Measurements from ENCODE around the gene EEF1AKMT3.
"Not testable (repeated sequence)": the region's sequence is repeated elsewhere in the genome, so short reads cannot be mapped to it uniquely, and the experiment has no call there.

The EEF1AKMT3 gene

GRCh38 chr12:57811028-57811755 is 38.8 kb downstream of the EEF1AKMT3 start:
- Mint-ChIP-seq H3K27ac (no peak overlapping the region), H3K4me1 (no peaks in the 10 kb centered on the region), H3K9me3 (no peaks in the 10 kb centered on the region), H3K4me3 (no peak overlapping the region), H3K27me3 (no peaks in the 10 kb centered on the region), H3K36me3 (peaks cover 13% of the 10 kb centered on the region in 2 donors)
- DNase-seq (no peak), ATAC-seq (replicated peaks) (no peak)

- ATAC-seq (replicated peaks) (no peak), DNase-seq (no peak)
- Mint-ChIP-seq H3K27ac (no peak overlapping the region), H3K27me3 (no peaks in the 10 kb centered on the region), H3K36me3 (peaks cover 12 to 15% of the 10 kb centered on the region in 2 donors), H3K9me3 (no peaks in the 10 kb centered on the region), H3K4me1 (no peaks in the 10 kb centered on the region), H3K4me3 (no peak overlapping the region)
These were observed 40.9 kb downstream of the EEF1AKMT3 start for GRCh38 chr12:57813111-57813970.

DNA sequence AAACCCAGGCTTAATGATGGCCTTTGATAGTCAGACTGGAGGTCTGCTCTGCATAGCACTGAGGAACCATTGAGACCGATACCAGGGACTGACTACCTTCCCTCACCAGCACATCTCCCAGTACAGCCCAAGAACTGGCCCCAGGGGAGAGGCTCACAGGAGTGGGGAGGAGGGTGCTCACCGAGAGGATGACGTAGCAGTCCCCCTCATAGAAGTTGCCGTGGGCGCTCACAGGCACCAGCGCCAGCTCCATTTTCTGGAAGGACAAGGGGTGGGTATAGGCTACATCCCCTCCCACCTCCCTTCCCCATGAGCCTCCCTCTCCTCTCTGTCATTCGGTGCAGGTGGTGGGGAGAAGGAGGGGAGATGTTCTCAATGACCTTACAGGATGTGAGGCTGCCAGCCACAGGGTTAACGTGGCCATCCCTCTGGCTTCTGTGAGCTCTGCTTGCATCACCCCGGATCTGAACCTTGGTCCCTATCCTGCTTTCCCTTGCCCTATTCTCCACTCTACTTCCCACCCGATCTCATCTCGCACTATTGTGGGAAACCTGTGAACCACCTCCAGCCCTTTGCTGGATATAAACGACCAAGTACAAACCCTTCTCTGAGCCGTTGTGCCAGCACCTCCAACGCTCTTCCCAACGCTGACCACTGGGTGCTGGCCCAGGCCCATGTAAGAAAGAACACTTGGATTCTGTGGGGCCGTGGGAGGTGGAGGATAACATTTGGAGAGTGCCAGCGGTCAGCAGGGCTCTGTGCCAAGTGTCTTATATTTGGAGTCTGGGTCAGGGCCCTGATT is 41.8 kb downstream of the EEF1AKMT3 start:
- Mint-ChIP-seq H3K27ac (no peak overlapping the region), H3K4me1 (no peaks in the 10 kb centered on the region), H3K4me3 (no peak overlapping the region), H3K27me3 (no peaks in the 10 kb centered on the region), H3K9me3 (no peaks in the 10 kb centered on the region), H3K36me3 (peaks cover 20% of the 10 kb centered on the region in 2 donors)
- ATAC-seq (replicated peaks): no peak
- no peak for DNase-seq

- ATAC-seq (replicated peaks): no peak
- no peaks in the 10 kb centered on the region for H3K9me3 Mint-ChIP-seq
- H3K36me3 Mint-ChIP-seq: peaks cover 19 to 20% of the 10 kb centered on the region in 2 donors
- no peak for DNase-seq
- no peak overlapping the region for H3K4me3 Mint-ChIP-seq
- H3K27ac Mint-ChIP-seq: no peak overlapping the region
- H3K27me3 Mint-ChIP-seq: no peaks in the 10 kb centered on the region
- H3K4me1 Mint-ChIP-seq: no peaks in the 10 kb centered on the region
These were observed 43.0 kb downstream of the EEF1AKMT3 start for GRCh38 chr12:57815177-57816000.

GRCh38 chr12:57816001-57816854 is 43.8 kb downstream of the EEF1AKMT3 start:
- H3K27ac Mint-ChIP-seq: no peak overlapping the region

GRCh38 chr12:57816855-57817151 is 44.4 kb downstream of the EEF1AKMT3 start:
- Mint-ChIP-seq H3K4me1 (no peaks in the 10 kb centered on the region), H3K36me3 (peaks cover 20 to 21% of the 10 kb centered on the region in 2 donors), H3K27ac (no peak overlapping the region), H3K9me3 (no peaks in the 10 kb centered on the region), H3K27me3 (no peaks in the 10 kb centered on the region), H3K4me3 (no peak overlapping the region)
- no peak for DNase-seq
- ATAC-seq (replicated peaks): no peak

More at GRCh38 chr12:57816001-57816854, 43.8 kb downstream of the EEF1AKMT3 start:
- H3K36me3 Mint-ChIP-seq: peaks cover 19 to 25% of the 10 kb centered on the region in 2 donors
- H3K4me3 Mint-ChIP-seq: no peak overlapping the region
- ATAC-seq (replicated peaks) (no peak), DNase-seq (no peak)
- H3K27me3 Mint-ChIP-seq: no peaks in the 10 kb centered on the region
- no peaks in the 10 kb centered on the region for H3K4me1 Mint-ChIP-seq
- no peaks in the 10 kb centered on the region for H3K9me3 Mint-ChIP-seq

GRCh38 chr12:57817261-57817989 is 45.0 kb downstream of the EEF1AKMT3 start:
- no peaks in the 10 kb centered on the region for H3K9me3 Mint-ChIP-seq
- no peak for DNase-seq
- no peak overlapping the region for H3K4me3 Mint-ChIP-seq
- ATAC-seq (replicated peaks): no peak
- H3K36me3 Mint-ChIP-seq: peaks cover 19 to 22% of the 10 kb centered on the region in 2 donors
- peak overlapping the region; percentile 14 for H3K27ac Mint-ChIP-seq
- H3K27me3 Mint-ChIP-seq: no peaks in the 10 kb centered on the region
- H3K4me1 Mint-ChIP-seq: no peaks in the 10 kb centered on the region

- H3K27me3 Mint-ChIP-seq; H3K27ac Mint-ChIP-seq; H3K9me3 Mint-ChIP-seq; H3K4me3 Mint-ChIP-seq; DNase-seq; H3K4me1 Mint-ChIP-seq; ATAC-seq (replicated peaks): not testable (repeated sequence)
- H3K36me3 Mint-ChIP-seq: peaks cover 19 to 26% of the 10 kb centered on the region in 2 donors
These were observed 45.5 kb downstream of the EEF1AKMT3 start for GRCh38 chr12:57817990-57818331.

GRCh38 chr12:57820119-57820518 is 47.7 kb downstream of the EEF1AKMT3 start:
- not testable (repeated sequence) for H3K27me3 Mint-ChIP-seq; H3K4me3 Mint-ChIP-seq; H3K9me3 Mint-ChIP-seq; H3K27ac Mint-ChIP-seq; H3K4me1 Mint-ChIP-seq; DNase-seq; ATAC-seq (replicated peaks)
- H3K36me3 Mint-ChIP-seq: peaks cover 20 to 39% of the 10 kb centered on the region in 2 donors

DNA sequence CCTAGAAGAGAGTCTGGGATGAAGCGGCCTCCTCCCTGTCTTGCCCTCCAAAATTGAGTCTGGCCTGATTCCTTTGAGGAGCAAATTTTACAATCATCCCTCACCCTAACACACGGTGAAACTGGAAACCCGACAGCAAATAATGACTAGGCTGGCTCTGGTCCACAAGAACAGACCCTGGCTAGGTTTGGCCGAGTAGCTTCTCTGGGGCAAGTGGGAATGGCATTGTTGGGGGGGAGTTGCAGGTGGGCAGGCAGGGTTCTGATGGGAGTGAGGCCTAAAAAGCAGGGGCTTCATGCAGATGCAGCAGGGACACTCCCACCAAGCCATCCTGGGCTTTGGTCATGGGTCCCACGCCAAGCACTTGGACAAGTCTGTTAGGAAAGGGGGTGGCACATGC is 48.6 kb downstream of the EEF1AKMT3 start:
- H3K4me3 Mint-ChIP-seq; H3K27me3 Mint-ChIP-seq; H3K4me1 Mint-ChIP-seq; H3K9me3 Mint-ChIP-seq; ATAC-seq (replicated peaks); DNase-seq: not testable (repeated sequence)
- Mint-ChIP-seq H3K36me3 (peaks cover 27 to 46% of the 10 kb centered on the region in 2 donors), H3K27ac (peak overlapping the region; percentile 56)

DNA sequence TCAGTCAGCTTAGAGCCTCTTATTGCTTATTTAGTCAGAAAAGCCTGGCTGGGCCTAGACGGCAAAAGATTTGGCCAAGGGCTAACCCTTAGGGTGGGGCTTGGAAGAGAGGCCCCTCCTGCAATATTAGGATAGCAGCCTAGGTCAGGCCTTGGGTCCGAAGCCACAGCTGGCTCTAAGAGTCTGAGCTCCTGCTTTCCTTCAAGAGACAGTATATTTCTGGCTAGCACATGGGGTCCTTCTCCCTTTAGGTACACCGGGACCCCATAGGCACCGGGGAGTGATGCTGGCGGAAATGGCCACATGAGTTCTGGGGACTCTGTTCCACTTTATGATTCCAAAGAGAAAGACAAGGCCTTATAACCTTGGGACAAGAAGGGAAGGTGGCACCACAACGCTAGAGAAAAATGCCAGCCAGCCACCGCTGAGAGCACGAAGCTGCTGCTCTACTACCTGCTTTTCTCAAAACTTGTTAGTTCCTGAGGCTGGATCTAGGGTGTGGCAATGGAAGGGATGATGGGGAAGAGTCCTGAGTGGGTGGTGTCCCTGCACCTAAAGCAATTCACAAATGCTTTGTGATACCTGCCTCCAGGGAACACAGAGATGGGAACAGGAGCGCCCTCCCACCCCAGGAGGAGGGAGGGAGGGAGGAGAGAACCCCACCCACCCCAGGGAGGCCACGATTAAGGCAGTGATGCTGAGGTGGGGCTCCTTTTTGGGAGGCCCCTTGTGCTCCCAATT is 49.2 kb downstream of the EEF1AKMT3 start:
- no peak overlapping the region for H3K4me3 Mint-ChIP-seq
- DNase-seq (no peak), ATAC-seq (replicated peaks) (no peak)
- peak overlapping the region; percentile 56 for H3K27ac Mint-ChIP-seq
- no peaks in the 10 kb centered on the region for H3K9me3 Mint-ChIP-seq
- H3K36me3 Mint-ChIP-seq: peaks cover 27 to 46% of the 10 kb centered on the region in 2 donors
- H3K4me1 Mint-ChIP-seq: peaks cover 0 to 1% of the 10 kb centered on the region in 2 donors
- no peaks in the 10 kb centered on the region for H3K27me3 Mint-ChIP-seq

All from stimulated activated naive B cell treated with anti-CD40 and anti-IgM and Interleukin-4, amounts not matched to agents 10 μg/mL and 1 μg/mL and 100 μg/mL, for 72 hours (primary cell).